BLaER1 treated with 17β-estradiol and CSF1 and Interleukin-3, amounts not matched to agents 10 nM and 100 nM (cell line): ENCODE measurements around the gene SERPINA5.

Experiments used
- H3K27ac ChIP-seq, 11 experiments: shearing (Covaris generic); formaldehyde crosslinking; 2 replicates each; pipeline ENCODE4 v1.8.1; 2022
- H3K27me3 ChIP-seq, 11 experiments: shearing (Covaris generic); formaldehyde crosslinking; 2 replicates each; pipeline ENCODE4 v1.8.1; 2022
- H3K36me3 ChIP-seq, 11 experiments: shearing (Covaris generic); formaldehyde crosslinking; 2 replicates each; pipeline ENCODE4 v1.8.1; 2022
- H3K4me1 ChIP-seq, 10 experiments: shearing (Covaris generic); formaldehyde crosslinking; 2 replicates each; pipeline ENCODE4 v1.8.1; 2022
- H3K4me2 ChIP-seq, 11 experiments: shearing (Covaris generic); formaldehyde crosslinking; 2 replicates each; pipeline ENCODE4 v1.8.1; 2022
- H3K4me3 ChIP-seq, 10 experiments: shearing (Covaris generic); formaldehyde crosslinking; 2 replicates each; pipeline ENCODE4 v1.8.1; 2022
- H3K9ac ChIP-seq, 11 experiments: shearing (Covaris generic); formaldehyde crosslinking; 2 replicates each; pipeline ENCODE4 v1.8.1; 2022
- H3K9me3 ChIP-seq, 11 experiments: shearing (Covaris generic); formaldehyde crosslinking; replicated peaks in 1 of 11; 2 replicates each; pipeline ENCODE4 v1.8.1; 2022
- H4K20me1 ChIP-seq, 11 experiments: shearing (Covaris generic); formaldehyde crosslinking; 2 replicates each; pipeline ENCODE4 v1.8.1; 2022
- Cebpa-rat ChIP-seq, 11 experiments: shearing (Covaris generic); IDR thresholded peaks; 2 replicates each; pipeline ENCODE4 v1.8.1; 2022

Gene SERPINA5

DNA sequence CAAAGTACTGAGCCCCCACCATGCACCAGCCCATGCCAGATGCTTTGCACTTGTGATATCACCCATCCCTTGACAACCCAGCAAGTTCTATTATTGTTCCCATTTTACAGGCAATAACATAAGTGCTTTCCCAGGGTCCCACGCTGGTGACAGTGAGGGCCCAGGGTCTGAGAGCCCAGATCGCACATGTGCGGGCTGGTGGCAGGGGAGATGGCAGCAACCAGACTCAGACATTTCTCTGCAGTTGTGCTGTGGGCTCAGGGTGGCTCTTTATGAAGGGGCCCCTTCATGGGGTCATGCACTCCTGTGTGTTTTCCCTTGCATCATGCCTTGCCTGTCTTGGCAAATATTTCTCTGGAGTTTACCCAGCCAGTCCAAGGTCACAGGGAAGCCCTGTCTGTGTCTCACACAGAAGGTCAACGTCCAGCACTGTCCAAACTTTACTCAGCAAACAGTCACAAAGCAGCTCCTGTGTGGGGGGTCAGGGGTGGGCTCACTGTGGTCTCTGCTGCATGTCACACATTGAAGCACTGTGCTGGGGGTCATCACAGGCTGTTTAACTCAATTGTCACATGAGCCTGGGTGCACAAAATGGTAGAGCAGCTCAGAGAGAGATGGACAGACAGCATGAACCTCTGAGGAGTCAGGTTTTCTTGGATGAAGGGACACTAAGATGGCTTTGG lies 12.7 kb downstream of the SERPINA5 start:
- TF ChIP-seq Cebpa-rat (IDR thresholded peaks at IDR 0.05): no peak
- H4K20me1 ChIP-seq: no peaks in the 10 kb centered on the region
- no peaks in the 10 kb centered on the region for H3K36me3 ChIP-seq
- H3K4me1 ChIP-seq: peaks cover 0 to under 1% (median 0%) of the 10 kb centered on the region in 10 experiments; a peak in 2 of 20 replicates
- no peak overlapping the region for H3K9ac ChIP-seq
- no peaks in the 10 kb centered on the region for H3K27me3 ChIP-seq
- H3K27ac ChIP-seq: no peak overlapping the region
- no peak overlapping the region for H3K4me3 ChIP-seq
- H3K9me3 ChIP-seq: no peaks in the 10 kb centered on the region
- H3K4me2 ChIP-seq: no peak overlapping the region

DNA sequence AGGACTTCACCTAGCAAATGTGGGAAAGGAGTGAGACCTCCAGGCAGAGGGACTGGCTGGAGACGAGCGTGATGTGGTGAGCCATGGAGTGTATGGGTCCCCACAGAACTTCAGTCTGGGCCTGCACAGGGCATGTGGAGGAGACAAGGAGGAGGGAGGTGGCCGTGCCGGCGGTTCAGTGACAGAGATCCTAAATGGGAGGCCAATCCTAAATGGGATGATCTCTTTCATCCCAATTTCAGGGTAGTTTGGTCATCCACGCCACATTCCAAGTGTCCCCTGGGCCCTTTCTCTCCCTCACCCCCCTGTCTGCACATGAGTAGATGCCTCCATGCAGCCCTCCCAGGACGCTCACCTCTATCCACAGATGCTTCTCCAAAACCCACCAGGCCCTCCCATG lies 13.2 kb downstream of the SERPINA5 start:
- no peaks in the 10 kb centered on the region for H3K27me3 ChIP-seq

DNA sequence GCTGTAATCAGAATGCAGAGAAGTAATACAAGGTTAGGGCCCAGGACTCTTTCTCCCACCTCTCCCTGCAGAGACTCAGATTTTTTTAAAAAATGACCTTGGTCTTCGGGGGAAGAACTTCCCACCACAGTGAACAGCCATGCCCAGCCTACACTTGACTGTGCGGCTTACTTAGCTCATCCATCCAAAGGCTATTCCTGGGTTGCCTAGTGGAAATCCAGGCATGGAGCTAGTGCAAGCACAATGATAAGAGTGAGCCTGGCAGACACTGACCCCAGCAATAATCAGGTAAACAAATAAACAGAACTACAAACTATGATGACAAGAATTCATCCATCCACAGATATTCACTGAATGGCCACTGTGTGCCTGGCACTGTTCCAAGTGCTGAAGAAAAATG lies 14.7 kb downstream of the SERPINA5 start:
- Histone ChIP-seq H3K27ac (no peak overlapping the region), H3K4me1 (peaks cover 0 to 20% (median 3%) of the 10 kb centered on the region in 10 experiments; a peak in 10 of 20 replicates), H3K4me3 (no peak overlapping the region), H3K4me2 (no peak overlapping the region), H3K27me3 (no peaks in the 10 kb centered on the region), H3K9ac (no peak overlapping the region), H4K20me1 (no peaks in the 10 kb centered on the region), H3K9me3 (no peaks in the 10 kb centered on the region), H3K36me3 (no peaks in the 10 kb centered on the region)
- TF ChIP-seq Cebpa-rat (IDR thresholded peaks at IDR 0.05): no peak

More for the DNA sequence above, 13.2 kb downstream of the SERPINA5 start:
- TF ChIP-seq Cebpa-rat (IDR thresholded peaks at IDR 0.05): no peak
- H4K20me1 ChIP-seq: no peaks in the 10 kb centered on the region
- no peak overlapping the region for H3K4me3 ChIP-seq
- no peak overlapping the region for H3K9ac ChIP-seq
- H3K4me2 ChIP-seq: no peak overlapping the region
- no peak overlapping the region for H3K27ac ChIP-seq
- H3K9me3 ChIP-seq: no peaks in the 10 kb centered on the region
- no peaks in the 10 kb centered on the region for H3K36me3 ChIP-seq
- H3K4me1 ChIP-seq: peaks cover 0 to 6% (median under 1%) of the 10 kb centered on the region in 10 experiments; a peak in 8 of 20 replicates

DNA sequence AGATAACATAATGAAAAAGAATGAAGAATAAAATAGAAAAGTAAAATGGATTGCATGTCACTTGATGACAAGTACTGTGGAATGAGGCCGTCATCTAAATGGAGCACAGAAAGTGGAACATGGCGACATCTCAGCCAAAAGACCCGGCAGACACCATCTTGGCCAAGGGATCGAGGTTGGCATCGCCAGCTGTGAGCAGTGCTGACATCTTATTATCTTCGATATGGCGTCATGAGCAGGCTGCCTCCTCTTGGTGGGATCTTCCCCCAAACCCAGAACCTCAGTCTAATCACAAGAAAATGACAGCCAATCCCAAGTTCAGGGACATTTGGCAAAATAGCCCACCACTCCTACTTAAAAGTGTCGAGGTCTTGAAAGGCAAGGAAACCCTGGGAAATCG lies 15.1 kb downstream of the SERPINA5 start:
- TF ChIP-seq Cebpa-rat (IDR thresholded peaks at IDR 0.05): no peak
- Histone ChIP-seq H3K4me3 (no peak overlapping the region), H3K4me1 (peaks cover 0 to 20% (median 3%) of the 10 kb centered on the region in 10 experiments; a peak in 10 of 20 replicates), H3K9ac (no peak overlapping the region), H3K27ac (no peak overlapping the region), H4K20me1 (no peaks in the 10 kb centered on the region), H3K36me3 (no peaks in the 10 kb centered on the region), H3K27me3 (no peaks in the 10 kb centered on the region), H3K9me3 (no peaks in the 10 kb centered on the region), H3K4me2 (no peak overlapping the region)

DNA sequence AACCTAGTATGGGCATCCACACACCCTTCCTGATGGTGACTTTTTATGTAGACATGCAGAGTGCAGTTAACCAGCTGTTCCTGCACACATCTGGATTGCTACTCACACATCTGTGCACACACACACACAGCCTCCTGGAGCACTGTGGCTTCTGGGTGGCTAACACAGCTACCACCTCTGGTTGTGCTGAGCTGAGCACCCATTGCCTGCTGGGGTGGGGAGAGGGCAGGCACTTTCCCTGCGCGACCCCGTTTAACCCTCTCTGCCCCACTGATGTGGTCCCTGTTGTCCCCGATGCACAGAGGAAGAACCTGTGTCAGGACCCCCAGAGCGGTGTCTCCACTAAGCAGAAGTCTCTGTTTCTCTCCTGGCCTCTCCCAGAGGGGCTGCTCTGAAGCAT lies 16.6 kb downstream of the SERPINA5 start:
- Histone ChIP-seq H3K27me3 (no peaks in the 10 kb centered on the region), H3K4me2 (no peak overlapping the region), H3K4me3 (no peak overlapping the region), H3K27ac (no peak overlapping the region), H3K36me3 (no peaks in the 10 kb centered on the region), H4K20me1 (no peaks in the 10 kb centered on the region), H3K9me3 (no peaks in the 10 kb centered on the region), H3K4me1 (peaks cover 0 to 28% (median 6%) of the 10 kb centered on the region in 10 experiments; a peak in 10 of 20 replicates), H3K9ac (no peak overlapping the region)
- no peak for TF ChIP-seq Cebpa-rat (IDR thresholded peaks at IDR 0.05)

DNA sequence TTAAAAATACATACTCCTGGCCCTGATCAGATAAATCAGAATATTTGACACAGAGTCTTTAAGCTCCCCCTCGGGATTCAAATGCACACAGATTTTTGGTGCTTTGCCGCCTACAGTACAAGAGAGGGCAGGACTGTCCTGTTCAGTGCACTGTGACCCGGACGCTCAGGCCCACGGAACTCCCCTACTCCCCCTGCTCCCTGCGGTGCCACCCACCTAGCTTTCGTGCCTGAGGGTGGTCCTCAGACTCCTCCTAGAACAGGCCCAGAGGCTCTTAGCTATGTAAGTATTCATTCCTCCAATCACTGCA lies 17.2 kb downstream of the SERPINA5 start:
- H3K9ac ChIP-seq: no peak overlapping the region
- no peaks in the 10 kb centered on the region for H3K9me3 ChIP-seq
- H3K27ac ChIP-seq: no peak overlapping the region
- H3K36me3 ChIP-seq: no peaks in the 10 kb centered on the region
- H3K4me2 ChIP-seq: no peak overlapping the region
- no peaks in the 10 kb centered on the region for H3K27me3 ChIP-seq
- H3K4me1 ChIP-seq: peaks cover 0 to 28% (median 6%) of the 10 kb centered on the region in 10 experiments; a peak in 10 of 20 replicates
- TF ChIP-seq Cebpa-rat (IDR thresholded peaks at IDR 0.05): no peak
- no peaks in the 10 kb centered on the region for H4K20me1 ChIP-seq
- no peak overlapping the region for H3K4me3 ChIP-seq

DNA sequence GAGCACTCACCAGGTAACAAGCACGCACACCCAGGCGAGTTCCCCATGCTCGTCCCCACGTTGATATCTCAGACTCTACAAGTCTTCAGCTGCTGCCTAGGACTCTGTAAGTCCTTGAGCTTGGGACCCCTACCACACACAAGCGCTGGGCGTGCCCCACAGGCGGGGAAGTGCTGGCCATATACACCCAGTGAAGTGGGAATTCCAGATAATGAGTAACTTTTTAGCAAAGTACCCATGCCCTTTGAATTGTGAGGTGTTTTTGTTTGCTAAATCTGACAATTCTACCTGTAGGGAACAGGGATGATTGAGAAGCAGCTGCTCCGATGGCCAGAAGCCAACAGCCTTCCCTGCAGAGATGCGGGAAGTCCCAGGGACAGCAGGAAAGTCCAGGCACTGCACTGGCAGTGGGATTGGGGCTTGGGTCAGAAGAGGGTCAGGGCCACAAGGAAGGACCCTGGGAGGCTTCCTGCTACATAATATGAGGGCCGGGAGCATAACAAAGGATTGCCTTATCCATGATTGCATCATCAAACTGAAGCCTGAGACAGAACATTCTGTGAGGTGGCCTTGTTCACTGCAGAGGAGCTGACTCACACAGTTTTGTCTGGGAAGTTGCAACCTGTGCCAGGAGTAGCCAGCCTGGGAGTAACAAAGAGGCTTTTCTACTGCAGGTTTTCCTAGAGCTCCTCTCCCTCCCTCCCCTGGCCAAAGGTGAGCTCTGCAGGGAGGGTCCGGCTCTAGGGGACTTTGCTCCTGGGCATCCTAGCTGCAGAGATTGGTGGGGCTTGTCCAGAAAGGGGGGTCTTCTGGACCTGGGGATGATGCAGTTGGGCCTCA lies 17.8 kb downstream of the SERPINA5 start:
- Histone ChIP-seq H3K4me2 (peak overlapping the region in 4 of 11 experiments; percentile 5 to 71 (median 59); a peak in 6 of 22 replicates), H3K4me1 (peaks cover 0 to 28% (median 6%) of the 10 kb centered on the region in 10 experiments; a peak in 10 of 20 replicates), H4K20me1 (no peaks in the 10 kb centered on the region), H3K27ac (no peak overlapping the region), H3K36me3 (no peaks in the 10 kb centered on the region), H3K9me3 (no peaks in the 10 kb centered on the region), H3K9ac (no peak overlapping the region), H3K27me3 (no peaks in the 10 kb centered on the region), H3K4me3 (no peak overlapping the region)
- TF ChIP-seq Cebpa-rat (IDR thresholded peaks at IDR 0.05): peak in 2 of 11 experiments; percentile 10 to 58; a peak in 1 of 22 replicates

DNA sequence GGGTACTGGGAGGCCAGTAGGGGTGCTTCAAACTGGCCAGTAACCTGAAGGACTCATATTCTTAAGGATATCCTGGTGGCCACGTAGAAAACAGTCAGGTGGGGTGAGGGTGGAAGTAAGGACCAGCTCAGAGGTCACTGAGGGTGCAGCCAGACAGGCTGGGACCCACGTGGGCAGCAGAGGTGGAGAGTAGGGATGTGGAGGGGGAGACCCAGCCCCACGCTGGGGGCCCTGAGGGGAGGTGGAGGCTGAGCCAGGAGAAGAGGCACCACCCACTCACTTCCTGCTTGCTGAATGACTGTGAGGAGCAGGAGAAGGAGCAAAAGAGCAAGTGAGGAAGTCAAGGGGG lies 18.4 kb downstream of the SERPINA5 start:
- H3K9me3 ChIP-seq: no peaks in the 10 kb centered on the region
- no peak overlapping the region for H3K27ac ChIP-seq
- peak overlapping the region in 5 of 11 experiments; percentile 5 to 71 (median 57); a peak in 6 of 22 replicates for H3K4me2 ChIP-seq
- H4K20me1 ChIP-seq: no peaks in the 10 kb centered on the region
- no peaks in the 10 kb centered on the region for H3K36me3 ChIP-seq
- no peak overlapping the region for H3K9ac ChIP-seq
- TF ChIP-seq Cebpa-rat (IDR thresholded peaks at IDR 0.05): no peak
- H3K27me3 ChIP-seq: no peaks in the 10 kb centered on the region
- H3K4me3 ChIP-seq: no peak overlapping the region
- H3K4me1 ChIP-seq: peaks cover 0 to 28% (median 6%) of the 10 kb centered on the region in 10 experiments; a peak in 10 of 20 replicates

DNA sequence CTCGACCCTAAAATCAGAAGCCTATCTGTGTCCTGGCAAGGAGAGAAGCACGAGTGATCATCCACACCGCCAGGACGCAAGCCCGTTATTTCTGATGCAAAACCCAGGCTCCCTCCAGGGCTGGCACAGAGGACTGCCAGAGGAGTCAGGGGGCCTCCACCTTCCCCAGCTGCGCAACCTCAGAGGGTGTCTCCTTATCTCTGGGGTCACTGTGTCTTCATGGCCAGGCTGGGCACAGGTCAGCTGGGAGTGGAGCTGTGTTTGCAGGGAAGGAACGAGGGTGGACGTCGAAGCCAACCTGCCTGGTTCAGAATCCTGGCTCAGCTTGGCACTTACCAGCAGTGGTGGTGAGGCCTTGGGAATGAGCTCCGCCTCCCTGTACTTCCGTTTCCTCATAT lies 18.9 kb downstream of the SERPINA5 start:
- no peak overlapping the region for H3K4me3 ChIP-seq

More for the DNA sequence above, 18.9 kb downstream of the SERPINA5 start:
- TF ChIP-seq Cebpa-rat (IDR thresholded peaks at IDR 0.05): no peak
- no peak overlapping the region for H3K27ac ChIP-seq
- no peaks in the 10 kb centered on the region for H3K9me3 ChIP-seq
- H3K4me2 ChIP-seq: peak overlapping the region in 4 of 11 experiments; percentile 5 to 71 (median 59); a peak in 6 of 22 replicates
- no peak overlapping the region for H3K9ac ChIP-seq
- H3K36me3 ChIP-seq: no peaks in the 10 kb centered on the region
- H3K4me1 ChIP-seq: peaks cover 0 to 28% (median 6%) of the 10 kb centered on the region in 10 experiments; a peak in 10 of 20 replicates
- no peaks in the 10 kb centered on the region for H4K20me1 ChIP-seq
- H3K27me3 ChIP-seq: no peaks in the 10 kb centered on the region
